GM23338 (cell line): ENCODE data around the gene ZSCAN21. TPM values are rescaled to one million over a fixed set of nuclear protein-coding genes. Genes with fewer than 3 reads are reported as not detected.
A peak's percentile ranks its signal among the peaks of the same experiment; 100 is the strongest.

Source experiments
- ATAC-seq: fragments of 200-7000 bp; cut with Tn5 transposase; 3 replicates; pipeline ENCODE4 v1.9.1; 2020
- DNase-seq: peaks from one replicate; pipeline ENCODE4 v3.0.0-alpha.2; 2015; ENCODE audit warnings: low spot score
- H2AFZ ChIP-seq: fragments of 200-600 bp; sonication (generic); 2 replicates; pipeline ENCODE4 v1.8.0; 2016; ENCODE audit warnings: antibody characterized with exemption, mild to moderate bottlenecking, moderate library complexity
- H3F3A ChIP-seq: fragments of 200-600 bp; sonication (generic); replicated peaks from 2 replicates; pipeline ENCODE4 v1.8.0; 2017; ENCODE audit warnings: antibody characterized with exemption, mixed run types, low read depth
- H3K27ac ChIP-seq: fragments of 200-600 bp; sonication (generic); 2 replicates; pipeline ENCODE4 v1.6.1; 2016; ENCODE audit warnings: low read depth
- H3K27me3 ChIP-seq: fragments of 200-600 bp; sonication (generic); 2 replicates; pipeline ENCODE4 v1.8.0; 2016; ENCODE audit warnings: mild to moderate bottlenecking, mixed run types, moderate library complexity; ENCODE audit not compliant: insufficient read depth
- H3K36me3 ChIP-seq: fragments of 200-600 bp; sonication (generic); 2 replicates; pipeline ENCODE4 v1.8.0; 2016; ENCODE audit warnings: mild to moderate bottlenecking; ENCODE audit not compliant: insufficient read depth
- H3K4me1 ChIP-seq: fragments of 200-600 bp; sonication (generic); 2 replicates; pipeline ENCODE4 v1.8.0; 2016; ENCODE audit warnings: mild to moderate bottlenecking, moderate library complexity; ENCODE audit not compliant: insufficient read depth
- H3K4me2 ChIP-seq: fragments of 200-600 bp; sonication (generic); 2 replicates; pipeline ENCODE4 v1.7.1; 2017; ENCODE audit warnings: mixed run types
- H3K4me3 ChIP-seq: fragments of 200-600 bp; sonication (generic); 2 replicates; pipeline ENCODE4 v1.6.1; 2016; ENCODE audit warnings: mixed run types
- H3K79me2 ChIP-seq: fragments of 200-600 bp; sonication (generic); replicated peaks from 2 replicates; pipeline ENCODE4 v1.8.0; 2017; ENCODE audit warnings: mild to moderate bottlenecking; ENCODE audit not compliant: insufficient read depth
- H3K9me2 ChIP-seq: fragments of 200-600 bp; sonication (generic); 2 replicates; pipeline ENCODE4 v1.8.0; 2017; ENCODE audit not compliant: insufficient read depth
- H4K20me1 ChIP-seq: fragments of 200-600 bp; sonication (generic); replicated peaks from 2 replicates; pipeline ENCODE4 v1.8.0; 2017; ENCODE audit warnings: mild to moderate bottlenecking; ENCODE audit not compliant: insufficient read depth
- H3K27ac Mint-ChIP-seq: 2 replicates; pipeline ENCODE4 v1.8.0; 2020; ENCODE audit warnings: inconsistent platforms, mild to moderate bottlenecking, moderate library complexity, mixed read lengths
- H3K27me3 Mint-ChIP-seq: 3 replicates; pipeline ENCODE4 v1.8.0; 2022; ENCODE audit warnings: low read depth, mild to moderate bottlenecking, moderate library complexity, mixed read lengths, inconsistent platforms; ENCODE audit not compliant: insufficient read depth, poor library complexity
- H3K36me3 Mint-ChIP-seq: 3 replicates; pipeline ENCODE4 v1.8.0; 2021; ENCODE audit warnings: low read depth, mild to moderate bottlenecking, inconsistent platforms, moderate library complexity, mixed read lengths
- H3K4me1 Mint-ChIP-seq: 3 replicates; pipeline ENCODE4 v1.8.0; 2020; ENCODE audit warnings: mild to moderate bottlenecking, inconsistent platforms, mixed read lengths
- H3K4me3 Mint-ChIP-seq: 3 replicates; pipeline ENCODE4 v1.8.0; 2021; ENCODE audit warnings: moderate library complexity, mild to moderate bottlenecking, inconsistent platforms, mixed read lengths
- H3K9me3 Mint-ChIP-seq: 3 replicates; pipeline ENCODE4 v1.8.0; 2020; ENCODE audit warnings: moderate library complexity, mild to moderate bottlenecking, inconsistent platforms, mixed read lengths
- CREB1 ChIP-seq: fragments of 250-450 bp; sonication (Bioruptor Pico); IDR thresholded peaks from 2 replicates; pipeline ENCODE4 v1.5.0; 2020; ENCODE audit warnings: low read depth, mild to moderate bottlenecking, moderate library complexity
- microRNA counts: library from miRNA; unstranded; fragments of <30 nt; microRNA quantifications from one replicate; lab custom pipeline; 2017
- microRNA-seq: library from miRNA; unstranded; fragments of <30 nt; microRNA quantifications from one replicate; pipeline ENCODE4, GENCODE V29; 2017
- polyA plus RNA-seq: library from polyadenylated mRNA; unstranded; fragments of >200 nt; fragmentation: Nextera tagmentation; extraction: Ambion mirVana; gene quantifications from 2 replicates; pipeline ENCODE4 v1.2.1, GENCODE V29; 2016
- small RNA-seq: library from RNA; depleted of rRNA; stranded (forward); fragments of <200 nt; gene quantifications from one replicate; pipeline ENCODE3, GENCODE V24; 2014; ENCODE audit warnings: low replicate concordance
- total RNA-seq: library from RNA; depleted of rRNA; stranded (reverse); fragments of >200 nt; shearing (Covaris generic); gene quantifications from 2 replicates; pipeline ENCODE4 v1.2.3, GENCODE V29; 2014; rRNA removed
- TF ChIP-seq, protein P1 (sequence below), 2 experiments: fragments of 200-600 bp in 1 of 2; sonication (generic) in 1 of 2; conservative IDR thresholded peaks; 2 replicates each; pipeline versions ENCODE4 v1.5.1 to v1.6.1; 2016 to 2017; ENCODE audit warnings: antibody characterized with exemption in 2 of 2, low read depth in 2 of 2, mild to moderate bottlenecking in 2 of 2, moderate library complexity in 1 of 2
- TF ChIP-seq, protein P2 (sequence below): IDR thresholded peaks from one replicate; pipeline ENCODE4 v1.6.1; 2018; ENCODE audit warnings: antibody characterized with exemption; ENCODE audit not compliant: unreplicated experiment

Gene ZSCAN21
- total and polyA plus RNA-seq, 2 experiments from 2014 or later: 15.7 to 21.8 TPM

DNA sequence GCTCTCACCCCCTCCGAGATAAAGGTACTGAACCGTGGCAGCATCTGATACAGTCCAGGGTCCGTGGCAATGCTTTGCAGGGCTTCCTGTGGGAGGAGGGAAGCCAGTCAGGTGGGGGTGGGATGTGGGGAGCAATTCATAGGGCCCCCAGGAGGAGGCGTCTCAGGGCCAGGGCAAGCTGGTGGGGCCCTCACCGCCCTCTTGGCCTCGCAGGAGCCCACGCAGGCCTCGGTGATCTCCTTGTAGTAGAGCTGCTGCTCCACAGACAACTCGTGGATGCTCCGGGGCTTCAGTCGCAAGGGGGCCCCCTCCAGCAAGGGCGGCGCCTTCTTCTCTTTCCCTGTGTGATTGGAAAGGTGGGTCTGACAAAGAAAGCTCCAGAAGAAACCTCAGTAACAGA lies 62.3 kb downstream of the ZSCAN21 start:
- no peak overlapping the region for H3K27ac Mint-ChIP-seq
- Histone ChIP-seq H3K9me2 (no peaks in the 10 kb centered on the region), H3K36me3 (peaks cover 16% of the 10 kb centered on the region; the same call in 1 of the 2 replicates), H3K4me1 (no peaks in the 10 kb centered on the region), H3K79me2 (no peaks in the 10 kb centered on the region), H2AFZ (no peak overlapping the region), H3F3A (no peaks in the 10 kb centered on the region), H3K27me3 (no peaks in the 10 kb centered on the region), H3K27ac (no peak overlapping the region), H4K20me1 (no peaks in the 10 kb centered on the region), H3K4me3 (no peak overlapping the region), H3K4me2 (no peak overlapping the region)
- no peak overlapping the region; the same call in 2 of the 3 replicates for H3K4me3 Mint-ChIP-seq
- H3K27me3 Mint-ChIP-seq: peaks cover 12% of the 10 kb centered on the region
- no peaks in the 10 kb centered on the region for H3K9me3 Mint-ChIP-seq
- no peak for DNase-seq
- ATAC-seq: peak; percentile 26
- H3K36me3 Mint-ChIP-seq: peaks cover 77% of the 10 kb centered on the region
- peaks cover 2% of the 10 kb centered on the region; the same call in 1 of the 3 replicates for H3K4me1 Mint-ChIP-seq
- TF ChIP-seq, protein P1, sequence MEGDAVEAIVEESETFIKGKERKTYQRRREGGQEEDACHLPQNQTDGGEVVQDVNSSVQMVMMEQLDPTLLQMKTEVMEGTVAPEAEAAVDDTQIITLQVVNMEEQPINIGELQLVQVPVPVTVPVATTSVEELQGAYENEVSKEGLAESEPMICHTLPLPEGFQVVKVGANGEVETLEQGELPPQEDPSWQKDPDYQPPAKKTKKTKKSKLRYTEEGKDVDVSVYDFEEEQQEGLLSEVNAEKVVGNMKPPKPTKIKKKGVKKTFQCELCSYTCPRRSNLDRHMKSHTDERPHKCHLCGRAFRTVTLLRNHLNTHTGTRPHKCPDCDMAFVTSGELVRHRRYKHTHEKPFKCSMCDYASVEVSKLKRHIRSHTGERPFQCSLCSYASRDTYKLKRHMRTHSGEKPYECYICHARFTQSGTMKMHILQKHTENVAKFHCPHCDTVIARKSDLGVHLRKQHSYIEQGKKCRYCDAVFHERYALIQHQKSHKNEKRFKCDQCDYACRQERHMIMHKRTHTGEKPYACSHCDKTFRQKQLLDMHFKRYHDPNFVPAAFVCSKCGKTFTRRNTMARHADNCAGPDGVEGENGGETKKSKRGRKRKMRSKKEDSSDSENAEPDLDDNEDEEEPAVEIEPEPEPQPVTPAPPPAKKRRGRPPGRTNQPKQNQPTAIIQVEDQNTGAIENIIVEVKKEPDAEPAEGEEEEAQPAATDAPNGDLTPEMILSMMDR (conservative IDR thresholded peaks at IDR 0.05; ENCODE audit: low read depth in 2 of 2): peak in 1 of 2 experiments; percentile 30; a peak in 2 of 4 replicates
- no peak for TF ChIP-seq CREB1 (CRISPR knock-in tag)
- TF ChIP-seq, protein P2, sequence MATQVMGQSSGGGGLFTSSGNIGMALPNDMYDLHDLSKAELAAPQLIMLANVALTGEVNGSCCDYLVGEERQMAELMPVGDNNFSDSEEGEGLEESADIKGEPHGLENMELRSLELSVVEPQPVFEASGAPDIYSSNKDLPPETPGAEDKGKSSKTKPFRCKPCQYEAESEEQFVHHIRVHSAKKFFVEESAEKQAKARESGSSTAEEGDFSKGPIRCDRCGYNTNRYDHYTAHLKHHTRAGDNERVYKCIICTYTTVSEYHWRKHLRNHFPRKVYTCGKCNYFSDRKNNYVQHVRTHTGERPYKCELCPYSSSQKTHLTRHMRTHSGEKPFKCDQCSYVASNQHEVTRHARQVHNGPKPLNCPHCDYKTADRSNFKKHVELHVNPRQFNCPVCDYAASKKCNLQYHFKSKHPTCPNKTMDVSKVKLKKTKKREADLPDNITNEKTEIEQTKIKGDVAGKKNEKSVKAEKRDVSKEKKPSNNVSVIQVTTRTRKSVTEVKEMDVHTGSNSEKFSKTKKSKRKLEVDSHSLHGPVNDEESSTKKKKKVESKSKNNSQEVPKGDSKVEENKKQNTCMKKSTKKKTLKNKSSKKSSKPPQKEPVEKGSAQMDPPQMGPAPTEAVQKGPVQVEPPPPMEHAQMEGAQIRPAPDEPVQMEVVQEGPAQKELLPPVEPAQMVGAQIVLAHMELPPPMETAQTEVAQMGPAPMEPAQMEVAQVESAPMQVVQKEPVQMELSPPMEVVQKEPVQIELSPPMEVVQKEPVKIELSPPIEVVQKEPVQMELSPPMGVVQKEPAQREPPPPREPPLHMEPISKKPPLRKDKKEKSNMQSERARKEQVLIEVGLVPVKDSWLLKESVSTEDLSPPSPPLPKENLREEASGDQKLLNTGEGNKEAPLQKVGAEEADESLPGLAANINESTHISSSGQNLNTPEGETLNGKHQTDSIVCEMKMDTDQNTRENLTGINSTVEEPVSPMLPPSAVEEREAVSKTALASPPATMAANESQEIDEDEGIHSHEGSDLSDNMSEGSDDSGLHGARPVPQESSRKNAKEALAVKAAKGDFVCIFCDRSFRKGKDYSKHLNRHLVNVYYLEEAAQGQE: no peak

MicroRNAs encoded within 50 kb of the gene (microRNA counts, 767-probe panel; counts per million panel counts)
- 9,645 counts per million, percentile 68 among the panel's probes with 10 or more counts for microRNA hsa-miR-106b-5p (lab: Ali Mortazavi, UCI)
- 12,767 counts per million, percentile 88 among the panel's probes with 10 or more counts for microRNA hsa-miR-25-3p (lab: Ali Mortazavi, UCI)
- 14,036 counts per million, percentile 92 among the panel's probes with 10 or more counts for microRNA hsa-miR-93-5p (lab: Ali Mortazavi, UCI)

Small RNA genes within 50 kb of the gene (microRNA-seq; reads per million reads assigned to microRNA genes)
- gene MIR106B (2,765 reads per million, percentile 96 among the genes with 10 or more reads in this experiment), gene MIR25 (237 reads per million, percentile 75 among the genes with 10 or more reads in this experiment), gene MIR93 (4,190 reads per million, percentile 96 among the genes with 10 or more reads in this experiment)

Small RNA genes within 50 kb of the gene (small RNA-seq; reads per million reads assigned to genes)
- 40.2 reads per million, percentile 99 among the genes with 10 or more reads in this experiment for gene MIR106B
- 406 reads per million, percentile 100 among the genes with 10 or more reads in this experiment for gene MIR25
- 157 reads per million, percentile 99 among the genes with 10 or more reads in this experiment for gene MIR93

Other genes with a start within 250 kb of the ZSCAN21 start
- gene CYP3A43, start 221.8 kb upstream of the ZSCAN21 start, total RNA-seq: not detected in 2 replicates
- 0.17 TPM in 1 of 2 replicates, not detected in the other for gene CYP3A43, start 221.8 kb upstream of the ZSCAN21 start, polyA plus RNA-seq
- gene OR2AE1, start 172.7 kb upstream of the ZSCAN21 start, total RNA-seq: not detected in 2 replicates
- gene OR2AE1, start 172.7 kb upstream of the ZSCAN21 start, polyA plus RNA-seq: not detected in 2 replicates
- 9.1 and 13.7 TPM in 2 replicates for gene TRIM4, start 130.2 kb upstream of the ZSCAN21 start, total RNA-seq
- 5.0 and 5.5 TPM in 2 replicates for gene TRIM4, start 130.2 kb upstream of the ZSCAN21 start, polyA plus RNA-seq
- 0.23 and 0.56 TPM in 2 replicates for gene GJC3, start 120.2 kb upstream of the ZSCAN21 start, total RNA-seq
- 3.1 and 3.8 TPM in 2 replicates for gene GJC3, start 120.2 kb upstream of the ZSCAN21 start, polyA plus RNA-seq
- 0.17 TPM in 1 of 2 replicates, not detected in the other for gene AZGP1, start 73.7 kb upstream of the ZSCAN21 start, total RNA-seq
- 1.3 TPM in 1 of 2 replicates, not detected in the other for gene AZGP1, start 73.7 kb upstream of the ZSCAN21 start, polyA plus RNA-seq
- gene ZKSCAN1, start 34.2 kb upstream of the ZSCAN21 start, total RNA-seq: 14.5 and 19.4 TPM in 2 replicates
- 9.8 and 11.8 TPM in 2 replicates for gene ZKSCAN1, start 34.2 kb upstream of the ZSCAN21 start, polyA plus RNA-seq
- 40.8 and 48.9 TPM in 2 replicates for gene ZNF3, start 31.9 kb downstream of the ZSCAN21 start, total RNA-seq
- gene ZNF3, start 31.9 kb downstream of the ZSCAN21 start, polyA plus RNA-seq: 22.6 and 23.4 TPM in 2 replicates
- gene COPS6, start 39.2 kb downstream of the ZSCAN21 start, total RNA-seq: 89.8 and 104 TPM in 2 replicates
- 191 and 198 TPM in 2 replicates for gene COPS6, start 39.2 kb downstream of the ZSCAN21 start, polyA plus RNA-seq
- 285 TPM in 2 replicates for gene MCM7, start 51.6 kb downstream of the ZSCAN21 start, total RNA-seq
- gene MCM7, start 51.6 kb downstream of the ZSCAN21 start, polyA plus RNA-seq: 140 and 144 TPM in 2 replicates
- gene AP4M1, start 51.9 kb downstream of the ZSCAN21 start, total RNA-seq: 12.2 and 13.3 TPM in 2 replicates
- gene AP4M1, start 51.9 kb downstream of the ZSCAN21 start, polyA plus RNA-seq: 9.5 and 14.4 TPM in 2 replicates
- 125 and 141 TPM in 2 replicates for gene TAF6, start 69.6 kb downstream of the ZSCAN21 start, total RNA-seq
- 54.9 and 56.3 TPM in 2 replicates for gene TAF6, start 69.6 kb downstream of the ZSCAN21 start, polyA plus RNA-seq
- 11.3 and 12.0 TPM in 2 replicates for gene CNPY4, start 69.9 kb downstream of the ZSCAN21 start, total RNA-seq
- gene CNPY4, start 69.9 kb downstream of the ZSCAN21 start, polyA plus RNA-seq: 10.7 and 11.1 TPM in 2 replicates
- 5.0 and 5.7 TPM in 2 replicates for gene MBLAC1, start 77.2 kb downstream of the ZSCAN21 start, total RNA-seq
- gene MBLAC1, start 77.2 kb downstream of the ZSCAN21 start, polyA plus RNA-seq: 2.4 and 2.7 TPM in 2 replicates
- gene LAMTOR4, start 99.1 kb downstream of the ZSCAN21 start, total RNA-seq: 138 and 145 TPM in 2 replicates
- 329 and 333 TPM in 2 replicates for gene LAMTOR4, start 99.1 kb downstream of the ZSCAN21 start, polyA plus RNA-seq
- 12.3 and 15.7 TPM in 2 replicates for gene TRAPPC14, start 108.9 kb downstream of the ZSCAN21 start, total RNA-seq
- 9.3 and 9.8 TPM in 2 replicates for gene TRAPPC14, start 108.9 kb downstream of the ZSCAN21 start, polyA plus RNA-seq
- gene GAL3ST4, start 118.8 kb downstream of the ZSCAN21 start, total RNA-seq: 3.4 and 6.3 TPM in 2 replicates
- gene GAL3ST4, start 118.8 kb downstream of the ZSCAN21 start, polyA plus RNA-seq: 2.1 and 3.1 TPM in 2 replicates
- gene GPC2, start 127.6 kb downstream of the ZSCAN21 start, total RNA-seq: 48.8 and 53.6 TPM in 2 replicates
- 9.8 and 10.7 TPM in 2 replicates for gene GPC2, start 127.6 kb downstream of the ZSCAN21 start, polyA plus RNA-seq
- 3.4 and 4.6 TPM in 2 replicates for gene STAG3, start 128.1 kb downstream of the ZSCAN21 start, total RNA-seq
- gene STAG3, start 128.1 kb downstream of the ZSCAN21 start, polyA plus RNA-seq: 4.1 and 4.7 TPM in 2 replicates
- gene PVRIG, start 170.2 kb downstream of the ZSCAN21 start, total RNA-seq: not detected in 2 replicates
- 1.1 TPM in 1 of 2 replicates, not detected in the other for gene PVRIG, start 170.2 kb downstream of the ZSCAN21 start, polyA plus RNA-seq